ENCODE data around the gene CHRNA9.

DNA sequence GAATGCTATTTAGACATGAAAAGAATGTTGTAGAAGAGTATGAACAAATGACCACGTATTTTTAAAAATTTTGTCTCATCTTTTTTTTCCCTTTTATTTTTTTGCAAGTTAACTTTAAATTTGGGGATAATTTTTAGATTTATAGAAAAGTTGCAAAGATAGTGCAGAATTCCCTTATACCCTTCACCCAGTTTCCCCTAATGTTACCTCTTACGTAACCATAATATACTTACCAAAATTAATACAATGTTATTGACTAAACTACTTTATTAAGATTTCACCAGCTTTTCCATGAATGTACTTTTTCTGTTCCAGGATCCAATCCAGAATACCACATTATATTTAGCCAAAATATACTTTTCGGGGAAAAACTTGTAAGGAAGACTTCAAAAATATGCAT lies 12.3 kb downstream of the CHRNA9 start:
- TF ChIP-seq, protein P1, sequence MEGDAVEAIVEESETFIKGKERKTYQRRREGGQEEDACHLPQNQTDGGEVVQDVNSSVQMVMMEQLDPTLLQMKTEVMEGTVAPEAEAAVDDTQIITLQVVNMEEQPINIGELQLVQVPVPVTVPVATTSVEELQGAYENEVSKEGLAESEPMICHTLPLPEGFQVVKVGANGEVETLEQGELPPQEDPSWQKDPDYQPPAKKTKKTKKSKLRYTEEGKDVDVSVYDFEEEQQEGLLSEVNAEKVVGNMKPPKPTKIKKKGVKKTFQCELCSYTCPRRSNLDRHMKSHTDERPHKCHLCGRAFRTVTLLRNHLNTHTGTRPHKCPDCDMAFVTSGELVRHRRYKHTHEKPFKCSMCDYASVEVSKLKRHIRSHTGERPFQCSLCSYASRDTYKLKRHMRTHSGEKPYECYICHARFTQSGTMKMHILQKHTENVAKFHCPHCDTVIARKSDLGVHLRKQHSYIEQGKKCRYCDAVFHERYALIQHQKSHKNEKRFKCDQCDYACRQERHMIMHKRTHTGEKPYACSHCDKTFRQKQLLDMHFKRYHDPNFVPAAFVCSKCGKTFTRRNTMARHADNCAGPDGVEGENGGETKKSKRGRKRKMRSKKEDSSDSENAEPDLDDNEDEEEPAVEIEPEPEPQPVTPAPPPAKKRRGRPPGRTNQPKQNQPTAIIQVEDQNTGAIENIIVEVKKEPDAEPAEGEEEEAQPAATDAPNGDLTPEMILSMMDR (optimal IDR thresholded peaks at IDR 0.05 in 1 of 3, IDR thresholded peaks at IDR 0.05 in 1 of 3, conservative IDR thresholded peaks at IDR 0.05 in 1 of 3; ENCODE audit: extremely low read depth in 1 of 3, insufficient read depth in 2 of 3, low read length in 3 of 3): no peak
- TF ChIP-seq EZH2 (IDR thresholded peaks at IDR 0.05; ENCODE audit: low read length): no peak

Data from keratinocyte (primary cell).